ENCODE data around the gene CHPT1. TPM values are rescaled to one million over a fixed set of nuclear protein-coding genes. Genes with fewer than 3 reads are reported as not detected.

Gene CHPT1
- total RNA-seq, 2 donors from 2014 or later = 17.2 to 22.1 TPM

DNA sequence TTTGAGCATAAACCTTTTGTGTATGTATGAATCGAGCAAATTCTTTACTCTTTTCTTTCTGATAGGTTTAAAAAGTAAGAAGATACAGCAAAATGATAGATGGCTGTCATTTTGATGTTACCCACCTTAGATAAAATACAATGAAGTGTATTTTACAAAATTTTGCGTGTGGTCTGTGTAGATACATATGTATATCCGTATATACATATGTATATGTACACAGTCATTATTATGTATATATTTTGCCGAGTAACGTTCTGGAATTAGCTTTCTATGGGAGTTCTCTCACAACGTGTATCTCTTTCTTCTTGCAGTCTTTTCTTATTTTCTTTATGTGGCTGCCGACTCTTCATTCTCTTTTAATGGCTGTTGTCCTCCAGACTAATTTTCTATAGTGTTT, 32.4 kb upstream of the CHPT1 start:
- Histone ChIP-seq H3K27me3 (ENCODE audit: control insufficient read depth, insufficient read depth, low read length, poor library complexity, severe bottlenecking) (no peaks in the 10 kb centered on the region), H3K4me1 (ENCODE audit: control insufficient read depth, insufficient read depth, low read length) (no peaks in the 10 kb centered on the region), H3K4me3 (ENCODE audit: low read length) (no peak overlapping the region), H3K27ac (ENCODE audit: low read depth, low read length) (no peak overlapping the region), H3K9ac (ENCODE audit: extremely low read depth, low read length, poor library complexity, severe bottlenecking) (no peak overlapping the region), H3K36me3 (ENCODE audit: control insufficient read depth, insufficient read depth, low read length) (no peaks in the 10 kb centered on the region), H3K9me3 (ENCODE audit: control insufficient read depth, low read length) (no peaks in the 10 kb centered on the region)
- 80 to 83% methylated on average over 1 to 5 of the region's 7 CpGs for WGBS, 2 experiments (ENCODE audit: insufficient coverage in 1 of 2, insufficient read length in 1 of 2)
- Mint-ChIP-seq H3K36me3 (ENCODE audit: low read depth) (no peaks in the 10 kb centered on the region), H3K4me1 (no peaks in the 10 kb centered on the region), H3K4me3 (no peak overlapping the region), H3K27me3 (ENCODE audit: insufficient read depth) (no peaks in the 10 kb centered on the region), H3K27ac (no peak overlapping the region), H3K9me3 (no peaks in the 10 kb centered on the region)
- no peak for TF ChIP-seq CTCF (conservative IDR thresholded peaks at IDR 0.05)
- no peak for DNase-seq

DNA sequence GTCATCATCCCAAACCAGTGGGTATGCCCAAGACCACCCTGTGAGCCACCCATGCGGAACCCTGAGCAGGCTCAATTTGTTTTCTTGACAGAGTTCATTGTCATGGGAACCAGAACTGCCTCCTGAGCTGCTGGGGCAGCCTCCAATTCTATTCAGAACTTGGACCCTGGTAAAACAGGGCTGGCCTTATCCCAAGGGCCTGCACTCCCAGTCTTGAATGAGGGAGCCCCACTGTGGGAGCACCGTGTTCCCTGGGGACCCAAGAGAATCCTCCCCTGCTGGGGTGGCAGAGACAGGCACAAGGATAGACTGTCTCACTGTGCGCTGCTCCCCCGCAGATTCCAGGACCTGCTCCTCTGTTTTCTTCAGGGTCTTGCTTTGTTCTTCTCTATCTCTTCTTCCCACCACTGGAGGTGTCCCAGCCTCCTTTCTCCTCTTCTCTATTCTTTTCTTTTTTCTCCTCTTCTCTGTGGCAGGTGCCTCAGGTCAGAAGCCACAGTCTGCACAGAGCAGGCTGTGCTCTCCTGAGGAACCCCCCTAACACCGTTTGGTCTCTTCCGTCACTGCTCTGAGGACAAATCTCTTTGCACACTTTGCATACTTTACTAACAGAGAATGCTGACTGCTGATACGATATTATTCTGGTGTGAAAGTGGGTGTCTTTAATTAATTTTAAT, 31.2 kb upstream of the CHPT1 start:
- Histone ChIP-seq H3K4me1 (ENCODE audit: control insufficient read depth, insufficient read depth, low read length) (no peaks in the 10 kb centered on the region), H3K27ac (ENCODE audit: low read depth, low read length) (no peak overlapping the region), H3K9ac (ENCODE audit: extremely low read depth, low read length, poor library complexity, severe bottlenecking) (no peak overlapping the region), H3K9me3 (ENCODE audit: control insufficient read depth, low read length) (no peaks in the 10 kb centered on the region), H3K4me3 (ENCODE audit: low read length) (no peak overlapping the region), H3K27me3 (ENCODE audit: control insufficient read depth, insufficient read depth, low read length, poor library complexity, severe bottlenecking) (no peaks in the 10 kb centered on the region), H3K36me3 (ENCODE audit: control insufficient read depth, insufficient read depth, low read length) (no peaks in the 10 kb centered on the region)
- 85 to 88% methylated on average over 6 to 7 of the region's 7 CpGs for WGBS, 2 experiments (ENCODE audit: insufficient coverage in 1 of 2, insufficient read length in 1 of 2)
- no peak overlapping the region for H3K4me3 Mint-ChIP-seq
- H3K36me3 Mint-ChIP-seq (ENCODE audit: low read depth) = no peaks in the 10 kb centered on the region
- no peak for TF ChIP-seq CTCF (conservative IDR thresholded peaks at IDR 0.05)
- no peaks in the 10 kb centered on the region for H3K4me1 Mint-ChIP-seq
- H3K27ac Mint-ChIP-seq = no peak overlapping the region
- H3K27me3 Mint-ChIP-seq (ENCODE audit: insufficient read depth) = no peaks in the 10 kb centered on the region
- no peaks in the 10 kb centered on the region for H3K9me3 Mint-ChIP-seq
- no peak for DNase-seq

- Histone ChIP-seq H3K27me3 (ENCODE audit: control insufficient read depth, insufficient read depth, low read length, poor library complexity, severe bottlenecking) (no peaks in the 10 kb centered on the region), H3K4me1 (ENCODE audit: control insufficient read depth, insufficient read depth, low read length) (no peaks in the 10 kb centered on the region), H3K4me3 (ENCODE audit: low read length) (no peak overlapping the region), H3K36me3 (ENCODE audit: control insufficient read depth, insufficient read depth, low read length) (no peaks in the 10 kb centered on the region), H3K27ac (ENCODE audit: low read depth, low read length) (no peak overlapping the region), H3K9me3 (ENCODE audit: control insufficient read depth, low read length) (no peaks in the 10 kb centered on the region), H3K9ac (ENCODE audit: extremely low read depth, low read length, poor library complexity, severe bottlenecking) (no peak overlapping the region)
- no peaks in the 10 kb centered on the region for H3K27me3 Mint-ChIP-seq (ENCODE audit: insufficient read depth)
- DNase-seq = no peak
- no peaks in the 10 kb centered on the region for H3K9me3 Mint-ChIP-seq
- H3K4me3 Mint-ChIP-seq = no peak overlapping the region
- no peak overlapping the region for H3K27ac Mint-ChIP-seq
- H3K36me3 Mint-ChIP-seq (ENCODE audit: low read depth) = no peaks in the 10 kb centered on the region
- no peaks in the 10 kb centered on the region for H3K4me1 Mint-ChIP-seq
- TF ChIP-seq CTCF (conservative IDR thresholded peaks at IDR 0.05) = no peak
- WGBS, 2 experiments (ENCODE audit: insufficient coverage in 1 of 2, insufficient read length in 1 of 2) = 91 to 92% methylated on average over 5 of the region's 5 CpGs
These were observed 29.8 kb upstream of the CHPT1 start for GRCh38 chr12:101667591-101667990.

Measured in endodermal cell (in vitro differentiated cells).